Activated T-helper 1 cell treated with anti-CD3 and anti-CD28 coated beads, Interleukin-12 subunit alpha, Interleukin-12 subunit beta, Interleukin-2, Interleukin-4 antibody, amounts not matched to agents 30 ng/mL and 10 ng/mL and 1 ng/mL, durations not matched to agents 14 hours and 24 hours and 36 hours (primary cell): Measurements from ENCODE around the gene BCL2L1. TPM values are rescaled to one million over a fixed set of nuclear protein-coding genes. Genes with fewer than 3 reads are reported as not detected.
"Not testable (repeated sequence)": the region's sequence is repeated elsewhere in the genome, so short reads cannot be mapped to it uniquely, and the experiment has no call there.

ENCODE experiments used
- DNase-seq: peaks from one replicate; pipeline ENCODE4 v3.0.0; 2021; ENCODE audit warnings: low spot score
- H3K27ac Mint-ChIP-seq: one replicate; pipeline ENCODE4 v1.8.0; 2021; ENCODE audit warnings: mild to moderate bottlenecking, mixed read lengths
- H3K27me3 Mint-ChIP-seq: one replicate; pipeline ENCODE4 v1.8.0; 2022; ENCODE audit warnings: mild to moderate bottlenecking, moderate library complexity, mixed read lengths; ENCODE audit not compliant: insufficient read depth
- H3K36me3 Mint-ChIP-seq: one replicate; pipeline ENCODE4 v1.8.0; 2021; ENCODE audit warnings: low read depth, mixed read lengths
- H3K4me1 Mint-ChIP-seq: one replicate; pipeline ENCODE4 v1.8.0; 2021; ENCODE audit warnings: low read depth, mixed read lengths
- H3K4me3 Mint-ChIP-seq: one replicate; pipeline ENCODE4 v1.8.0; 2021; ENCODE audit warnings: mild to moderate bottlenecking, moderate library complexity, mixed read lengths
- H3K9me3 Mint-ChIP-seq: one replicate; pipeline ENCODE4 v1.8.0; 2021; ENCODE audit warnings: mixed read lengths
- intact Hi-C: fragments of 100-400 bp; cut with micrococcal nuclease; formaldehyde crosslinking; loops from one replicate; pipeline ENCODE4 v1.15.1; 2024
- total RNA-seq: library from RNA; stranded (reverse); gene quantifications from 2 replicates; pipeline ENCODE4 v1.2.3, GENCODE V29; 2022

Gene BCL2L1
- total RNA-seq, 1 donor from 2014 or later, result 420 TPM

DNA sequence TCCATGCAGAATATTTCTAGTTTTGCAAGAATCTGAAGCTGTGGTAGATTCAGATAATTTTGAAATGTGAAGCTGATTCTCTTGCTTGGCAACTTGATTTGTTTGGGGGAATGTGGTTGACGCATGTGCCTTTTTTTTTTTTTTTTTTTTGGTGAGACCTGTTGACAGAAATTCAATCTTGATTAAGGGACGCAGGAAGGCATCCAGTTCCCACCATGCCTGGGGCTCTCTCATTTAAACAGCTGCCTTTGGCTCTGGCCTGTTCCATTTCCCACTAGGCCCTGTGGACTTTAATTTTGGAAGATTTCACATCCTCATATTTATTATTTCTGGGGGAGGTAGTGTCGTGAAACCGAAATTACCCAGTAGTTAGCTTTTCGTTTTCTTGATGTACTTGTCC, 25.0 kb upstream of the BCL2L1 start:
- Mint-ChIP-seq H3K36me3 (peaks cover 25% of the 10 kb centered on the region), H3K9me3 (no peaks in the 10 kb centered on the region), H3K27me3 (no peaks in the 10 kb centered on the region), H3K27ac (no peak overlapping the region), H3K4me1 (peaks cover 35% of the 10 kb centered on the region), H3K4me3 (no peak overlapping the region)
- no peak for DNase-seq
- intact Hi-C loops, result no loop called here

- H3K4me3 Mint-ChIP-seq, intact Hi-C loops, DNase-seq, H3K9me3 Mint-ChIP-seq, H3K27me3 Mint-ChIP-seq: not testable (repeated sequence)
- H3K4me1 Mint-ChIP-seq, result peaks cover 34% of the 10 kb centered on the region
- peaks cover 27% of the 10 kb centered on the region for H3K36me3 Mint-ChIP-seq
- peak overlapping the region; percentile 32 for H3K27ac Mint-ChIP-seq
Observed at GRCh38 chr20:31747028-31747427, 24.4 kb upstream of the BCL2L1 start.

- peaks cover 37% of the 10 kb centered on the region for H3K4me1 Mint-ChIP-seq
- H3K9me3 Mint-ChIP-seq, result no peaks in the 10 kb centered on the region
- no peaks in the 10 kb centered on the region for H3K27me3 Mint-ChIP-seq
- peaks cover 30% of the 10 kb centered on the region for H3K36me3 Mint-ChIP-seq
- H3K27ac Mint-ChIP-seq, result no peak overlapping the region
- no peak overlapping the region for H3K4me3 Mint-ChIP-seq
- intact Hi-C loops, result no loop called here
- no peak for DNase-seq
Observed at GRCh38 chr20:31746068-31746878, 23.6 kb upstream of the BCL2L1 start.

DNA sequence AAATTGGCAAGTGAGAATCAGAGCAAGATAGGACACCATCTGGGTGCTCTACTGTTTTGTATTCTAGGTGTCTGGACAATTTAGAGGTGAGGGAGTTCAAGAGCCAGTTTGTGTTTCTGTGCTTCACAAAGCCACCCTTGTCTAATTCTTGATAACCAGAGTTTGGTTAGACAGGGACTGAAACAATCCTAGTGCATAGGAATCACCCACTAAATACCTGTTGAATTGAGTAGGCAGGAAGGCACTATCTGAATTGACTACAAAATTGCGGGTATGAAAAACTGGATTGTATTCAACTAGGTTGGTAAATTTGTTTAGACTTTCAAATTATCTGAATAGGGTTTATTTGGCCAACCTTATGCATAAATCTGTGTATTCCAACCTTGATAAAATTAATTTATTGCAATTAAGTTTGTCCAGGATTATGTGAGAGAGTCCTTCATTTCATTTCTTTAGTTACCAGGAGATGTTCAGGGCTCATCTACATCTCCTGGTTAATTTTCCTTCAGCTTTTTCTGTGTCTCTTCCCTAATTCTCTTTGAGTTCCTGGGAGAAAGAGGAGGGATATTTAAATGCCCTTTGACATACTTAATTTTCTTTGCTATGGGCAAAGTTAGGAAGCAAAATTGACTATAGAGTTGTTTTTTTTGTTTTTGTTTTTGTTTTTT, 18.1 kb upstream of the BCL2L1 start:
- intact Hi-C loops, result no loop called here
- Mint-ChIP-seq H3K27ac (no peak overlapping the region), H3K4me3 (no peak overlapping the region), H3K36me3 (peaks cover 13% of the 10 kb centered on the region), H3K9me3 (no peaks in the 10 kb centered on the region), H3K4me1 (peaks cover 8% of the 10 kb centered on the region), H3K27me3 (no peaks in the 10 kb centered on the region)
- no peak for DNase-seq

- intact Hi-C loops, result no loop called here
- Mint-ChIP-seq H3K36me3 (peaks cover 8% of the 10 kb centered on the region), H3K27ac (no peak overlapping the region)
Observed at GRCh38 chr20:31740208-31740607, 17.5 kb upstream of the BCL2L1 start.

DNA sequence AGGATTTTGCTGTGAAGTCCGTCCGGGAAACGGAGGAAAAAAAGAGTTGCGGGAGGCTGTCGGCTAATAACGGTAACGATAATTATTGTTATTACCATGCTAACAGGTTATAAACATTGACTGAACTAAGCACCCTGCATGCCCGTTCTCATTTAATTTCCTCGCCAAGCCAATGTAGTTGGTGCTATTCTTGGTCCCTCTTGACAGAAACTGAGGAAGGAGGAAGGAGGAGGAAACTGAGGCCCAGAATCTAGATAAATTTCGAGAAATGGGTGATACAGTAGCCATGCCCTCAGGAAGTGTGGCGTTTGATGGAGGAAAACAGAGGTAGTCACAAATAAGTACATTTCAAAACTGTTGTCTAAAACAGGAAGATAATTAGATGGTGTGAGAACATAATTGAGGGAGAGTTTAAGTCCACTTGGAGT, 16.9 kb upstream of the BCL2L1 start:
- peaks cover 5% of the 10 kb centered on the region for H3K4me1 Mint-ChIP-seq
- H3K36me3 Mint-ChIP-seq, result peaks cover 7% of the 10 kb centered on the region
- H3K9me3 Mint-ChIP-seq, result no peaks in the 10 kb centered on the region
- H3K27me3 Mint-ChIP-seq, result no peaks in the 10 kb centered on the region
- no peak overlapping the region for H3K27ac Mint-ChIP-seq
- intact Hi-C loops, result loop anchor here (1.0 kb wide), 1 partner anchor 16 kb away; no protein-coding TSS in a partner anchor
- no peak for DNase-seq
- no peak overlapping the region for H3K4me3 Mint-ChIP-seq

More at GRCh38 chr20:31740208-31740607, 17.5 kb upstream of the BCL2L1 start:
- no peak for DNase-seq
- no peaks in the 10 kb centered on the region for H3K27me3 Mint-ChIP-seq
- H3K9me3 Mint-ChIP-seq, result no peaks in the 10 kb centered on the region
- H3K4me3 Mint-ChIP-seq, result no peak overlapping the region
- H3K4me1 Mint-ChIP-seq, result peaks cover 5% of the 10 kb centered on the region

DNA sequence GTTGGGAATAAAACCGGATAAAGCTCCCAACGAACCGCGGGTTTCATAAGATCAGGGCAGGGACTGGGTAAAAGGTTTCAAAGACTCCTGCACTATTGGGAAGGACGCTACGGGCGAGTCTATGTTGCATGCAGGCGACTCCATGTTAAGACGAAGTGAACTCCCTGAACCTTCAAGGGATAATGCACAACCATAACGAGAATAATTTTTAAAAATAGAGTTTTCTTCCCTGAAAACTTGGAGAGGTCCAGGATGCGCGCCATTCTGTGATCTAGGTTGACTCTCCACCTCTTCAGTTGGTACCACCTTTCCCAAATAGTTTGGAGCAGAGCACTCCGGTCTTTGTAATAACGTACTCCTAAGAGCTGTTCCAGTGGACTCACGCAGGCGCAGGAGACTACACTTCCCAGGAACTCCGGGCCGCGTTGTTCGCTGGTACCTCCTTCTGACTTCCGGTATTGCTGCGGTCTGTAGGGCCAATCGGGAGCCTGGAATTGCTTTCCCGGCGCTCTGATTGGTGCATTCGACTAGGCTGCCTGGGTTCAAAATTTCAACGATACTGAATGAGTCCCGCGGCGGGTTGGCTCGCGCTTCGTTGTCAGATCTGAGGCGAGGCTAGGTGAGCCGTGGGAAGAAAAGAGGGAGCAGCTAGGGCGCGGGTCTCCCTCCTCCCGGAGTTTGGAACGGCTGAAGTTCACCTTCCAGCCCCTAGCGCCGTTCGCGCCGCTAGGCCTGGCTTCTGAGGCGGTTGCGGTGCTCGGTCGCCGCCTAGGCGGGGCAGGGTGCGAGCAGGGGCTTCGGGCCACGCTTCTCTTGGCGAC, 16.3 kb upstream of the BCL2L1 start, which contains the start of gene TPX2:
Gene TPX2, plus strand, starts transcription at position 562 of the 821 bp plus-strand sequence. CDS start 18,187 bp downstream, outside the sequence.
- intact Hi-C loops, result loop anchor here (1.0 kb wide), 1 partner anchor 16 kb away; no protein-coding TSS in a partner anchor
- Mint-ChIP-seq H3K4me3 (no peak within 1 kb of the TSS), H3K27me3 (no peaks in the 10 kb centered on the region), H3K27ac (no peak within 1 kb of the TSS), H3K4me1 (peaks cover 5% of the 10 kb centered on the region), H3K36me3 (peaks cover 5% of the 10 kb centered on the region), H3K9me3 (no peaks in the 10 kb centered on the region)
- DNase-seq, result peak; percentile 83

- Mint-ChIP-seq H3K4me3 (no peak overlapping the region), H3K4me1 (peaks cover 8% of the 10 kb centered on the region), H3K27ac (no peak overlapping the region), H3K36me3 (no peaks in the 10 kb centered on the region), H3K27me3 (peaks cover 13% of the 10 kb centered on the region), H3K9me3 (no peaks in the 10 kb centered on the region)
- no peak for DNase-seq
- intact Hi-C loops, result no loop called here
Observed at GRCh38 chr20:31731321-31731717, 8.7 kb upstream of the BCL2L1 start.

- peak overlapping the region; percentile 97 for H3K4me3 Mint-ChIP-seq
- H3K27me3 Mint-ChIP-seq, result no peaks in the 10 kb centered on the region
- H3K9me3 Mint-ChIP-seq, result no peaks in the 10 kb centered on the region
- peak; percentile 97 for DNase-seq
- H3K27ac Mint-ChIP-seq, result peak overlapping the region; percentile 93
- H3K36me3 Mint-ChIP-seq, result peaks cover 38% of the 10 kb centered on the region
- intact Hi-C loops, result loop anchor here (1.0 to 5.0 kb wide), 8 partner anchors 16 to 229 kb away; partner anchors contain the start of genes HM13, PDRG1 and TPX2
- peaks cover 20% of the 10 kb centered on the region for H3K4me1 Mint-ChIP-seq
Observed at GRCh38 chr20:31723319-31724078, 831 bp upstream of the BCL2L1 start.

- Mint-ChIP-seq H3K27me3 (no peaks in the 10 kb centered on the region), H3K4me1 (peaks cover 20% of the 10 kb centered on the region), H3K27ac (peak overlapping the region; percentile 93), H3K9me3 (no peaks in the 10 kb centered on the region), H3K4me3 (peak overlapping the region; percentile 97), H3K36me3 (peaks cover 42% of the 10 kb centered on the region)
- DNase-seq, result no peak
- intact Hi-C loops, result loop anchor here (1.0 to 5.0 kb wide), 7 partner anchors 16 to 229 kb away; partner anchors contain the start of genes PDRG1 and TPX2
Observed at GRCh38 chr20:31723069-31723318, 326 bp upstream of the BCL2L1 start.

DNA sequence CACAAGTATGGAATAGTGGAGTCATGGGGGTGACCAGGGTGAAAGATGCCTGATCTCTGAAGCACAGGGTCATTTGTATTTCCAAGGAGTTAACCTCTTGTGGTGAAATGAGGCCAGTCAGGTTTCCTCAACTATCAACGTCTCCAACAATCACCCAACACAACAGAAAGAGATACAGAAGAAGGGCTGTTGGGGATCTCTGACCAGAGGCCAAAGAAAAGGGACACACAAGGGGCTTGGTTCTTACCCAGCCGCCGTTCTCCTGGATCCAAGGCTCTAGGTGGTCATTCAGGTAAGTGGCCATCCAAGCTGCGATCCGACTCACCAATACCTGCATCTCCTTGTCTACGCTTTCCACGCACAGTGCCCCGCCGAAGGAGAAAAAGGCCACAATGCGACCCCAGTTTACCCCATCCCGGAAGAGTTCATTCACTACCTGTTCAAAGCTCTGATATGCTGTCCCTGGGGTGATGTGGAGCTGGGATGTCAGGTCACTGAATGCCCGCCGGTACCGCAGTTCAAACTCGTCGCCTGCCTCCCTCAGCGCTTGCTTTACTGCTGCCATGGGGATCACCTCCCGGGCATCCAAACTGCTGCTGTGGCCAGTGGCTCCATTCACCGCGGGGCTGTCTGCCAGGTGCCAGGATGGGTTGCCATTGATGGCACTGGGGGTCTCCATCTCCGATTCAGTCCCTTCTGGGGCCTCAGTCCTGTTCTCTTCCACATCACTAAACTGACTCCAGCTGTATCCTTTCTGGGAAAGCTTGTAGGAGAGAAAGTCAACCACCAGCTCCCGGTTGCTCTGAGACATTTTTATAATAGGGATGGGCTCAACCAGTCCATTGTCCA, 1.0 kb downstream of the BCL2L1 start:
- Mint-ChIP-seq H3K36me3 (peaks cover 54% of the 10 kb centered on the region), H3K27ac (peak overlapping the region; percentile 93), H3K27me3 (no peaks in the 10 kb centered on the region), H3K9me3 (no peaks in the 10 kb centered on the region), H3K4me1 (peaks cover 25% of the 10 kb centered on the region), H3K4me3 (peak overlapping the region; percentile 97)
- intact Hi-C loops, result loop anchor here (1.0 to 5.0 kb wide), 6 partner anchors 22 to 231 kb away; partner anchors contain the start of genes ID1 and PDRG1
- DNase-seq, result no peak
